ENCODE measurements around the gene PDC.
"Not testable (repeated sequence)": the region's sequence is repeated elsewhere in the genome, so short reads cannot be mapped to it uniquely, and the experiment has no call there.

PDC gene

DNA sequence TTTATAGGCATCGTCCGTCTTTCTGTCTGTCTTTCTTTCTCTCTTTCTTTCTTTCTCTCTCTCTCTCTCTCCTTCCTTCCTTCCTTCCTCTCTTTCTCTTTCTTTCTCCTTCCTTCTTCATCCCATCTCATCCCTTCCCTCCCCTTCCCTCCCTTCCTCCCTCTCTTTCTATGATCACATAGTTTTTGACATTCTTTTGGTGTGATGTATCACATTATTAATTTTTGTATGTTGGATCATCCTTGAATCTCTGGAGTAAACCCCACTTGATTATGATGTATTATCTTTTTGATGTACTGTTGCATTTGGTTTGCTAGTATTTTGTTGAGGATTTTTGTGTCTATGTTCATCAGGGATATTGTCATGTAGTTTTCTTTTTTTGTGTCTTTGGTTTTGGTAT is 59.5 kb downstream of the PDC start:
- DNase-seq = not testable (repeated sequence)
